Ascending aorta (tissue), 2 donors: ENCODE measurements around the gene CLDN6. TPM values are rescaled to one million over a fixed set of nuclear protein-coding genes. Genes with fewer than 3 reads are reported as not detected.

Experiments used
- DNase-seq, 2 donors: peaks; one replicate each; pipeline ENCODE4 v3.0.0-alpha.2; 2019; ENCODE audit warnings: low spot score in 2 of 2
- H3K27ac ChIP-seq, 2 donors: fragments of 200-600 bp; sonication (generic); one replicate each; pipeline ENCODE4 v1.5.1; 2016 to 2017; ENCODE audit warnings: mild to moderate bottlenecking in 1 of 2
- H3K27me3 ChIP-seq: fragments of 200-600 bp; sonication (generic); one replicate; pipeline ENCODE4 v1.5.1; 2017
- H3K36me3 ChIP-seq, 2 donors: fragments of 200-600 bp; sonication (generic); one replicate each; pipeline ENCODE4 v1.5.1; 2016
- H3K4me1 ChIP-seq, 2 donors: fragments of 200-600 bp; sonication (generic); one replicate each; pipeline ENCODE4 v1.5.1; 2016 to 2017; ENCODE audit warnings: mild to moderate bottlenecking in 1 of 2
- H3K4me3 ChIP-seq, 2 donors: fragments of 200-600 bp; sonication (generic); one replicate each; pipeline ENCODE4 v1.5.1; 2016 to 2017; ENCODE audit warnings: mild to moderate bottlenecking in 1 of 2
- H3K9me3 ChIP-seq, 2 donors: fragments of 200-600 bp; sonication (generic); one replicate each; pipeline ENCODE4 v1.5.1; 2016
- intact Hi-C: fragments of 100-400 bp; cut with DNase I; formaldehyde crosslinking; loops from one replicate; pipeline ENCODE4 v1.15.1; 2023
- total RNA-seq: library from RNA; depleted of rRNA; stranded (reverse); fragments of >200 nt; gene quantifications from one replicate; pipeline ENCODE4 v1.1.0, GENCODE V29; 2016
- TF ChIP-seq, protein P1 (sequence below), 3 experiments: fragments of 200-600 bp in 2 of 3; fragments of 450-650 bp in 1 of 3; sonication (generic) in 2 of 3; IDR thresholded peaks; one replicate each; pipeline ENCODE4 v1.5.1; 2016 to 2019; ENCODE audit warnings: antibody characterized with exemption in 3 of 3, mild to moderate bottlenecking in 1 of 3, moderate library complexity in 1 of 3

Gene CLDN6
- total RNA-seq, 1 donor from 2014 or later, result not detected

DNA sequence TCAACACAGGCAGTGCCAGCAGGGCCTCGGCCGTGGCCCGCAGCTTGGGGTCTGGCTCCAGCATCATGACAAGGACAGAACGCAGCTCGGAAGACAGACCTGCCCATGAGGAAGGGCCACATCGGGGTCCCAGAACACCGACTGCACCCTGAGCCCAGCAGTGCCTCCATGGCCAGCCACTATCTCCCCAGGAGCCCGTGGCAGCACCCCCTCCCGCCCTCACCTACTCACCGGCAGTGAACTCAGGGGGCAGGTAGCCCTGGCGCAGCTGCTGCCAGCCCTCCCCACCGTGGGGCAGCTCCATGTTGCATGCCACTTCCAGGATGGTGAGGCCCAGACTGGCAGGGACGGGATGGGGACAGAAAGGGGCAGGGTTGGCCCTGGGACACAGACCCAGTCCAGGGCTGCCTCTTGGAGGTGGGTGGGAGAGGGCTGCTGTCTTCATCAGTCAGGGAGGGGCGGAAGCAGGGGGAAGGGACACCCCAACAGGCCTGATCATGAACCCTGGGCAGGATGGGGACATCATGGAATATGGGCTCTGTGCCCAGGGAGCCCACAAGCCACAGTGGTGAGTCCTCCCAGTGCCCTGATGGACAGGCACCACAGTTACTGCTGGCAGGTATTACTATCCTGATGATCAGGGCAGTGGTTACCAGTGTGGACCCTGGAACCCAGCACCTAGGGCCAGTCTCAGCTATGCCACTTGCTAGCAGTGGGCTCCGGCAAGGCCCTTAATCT, 43.5 kb downstream of the CLDN6 start:
- TF ChIP-seq, protein P1, sequence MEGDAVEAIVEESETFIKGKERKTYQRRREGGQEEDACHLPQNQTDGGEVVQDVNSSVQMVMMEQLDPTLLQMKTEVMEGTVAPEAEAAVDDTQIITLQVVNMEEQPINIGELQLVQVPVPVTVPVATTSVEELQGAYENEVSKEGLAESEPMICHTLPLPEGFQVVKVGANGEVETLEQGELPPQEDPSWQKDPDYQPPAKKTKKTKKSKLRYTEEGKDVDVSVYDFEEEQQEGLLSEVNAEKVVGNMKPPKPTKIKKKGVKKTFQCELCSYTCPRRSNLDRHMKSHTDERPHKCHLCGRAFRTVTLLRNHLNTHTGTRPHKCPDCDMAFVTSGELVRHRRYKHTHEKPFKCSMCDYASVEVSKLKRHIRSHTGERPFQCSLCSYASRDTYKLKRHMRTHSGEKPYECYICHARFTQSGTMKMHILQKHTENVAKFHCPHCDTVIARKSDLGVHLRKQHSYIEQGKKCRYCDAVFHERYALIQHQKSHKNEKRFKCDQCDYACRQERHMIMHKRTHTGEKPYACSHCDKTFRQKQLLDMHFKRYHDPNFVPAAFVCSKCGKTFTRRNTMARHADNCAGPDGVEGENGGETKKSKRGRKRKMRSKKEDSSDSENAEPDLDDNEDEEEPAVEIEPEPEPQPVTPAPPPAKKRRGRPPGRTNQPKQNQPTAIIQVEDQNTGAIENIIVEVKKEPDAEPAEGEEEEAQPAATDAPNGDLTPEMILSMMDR (IDR thresholded peaks at IDR 0.05), result no peak
- Histone ChIP-seq H3K27me3 (no peaks in the 10 kb centered on the region), H3K4me3 (no peak overlapping the region), H3K9me3 (no peaks in the 10 kb centered on the region), H3K27ac (no peak overlapping the region), H3K4me1 (peaks cover 2 to 9% of the 10 kb centered on the region in 2 donors), H3K36me3 (no peaks in the 10 kb centered on the region)
- no peak for DNase-seq
- intact Hi-C loops, result no loop called here

DNA sequence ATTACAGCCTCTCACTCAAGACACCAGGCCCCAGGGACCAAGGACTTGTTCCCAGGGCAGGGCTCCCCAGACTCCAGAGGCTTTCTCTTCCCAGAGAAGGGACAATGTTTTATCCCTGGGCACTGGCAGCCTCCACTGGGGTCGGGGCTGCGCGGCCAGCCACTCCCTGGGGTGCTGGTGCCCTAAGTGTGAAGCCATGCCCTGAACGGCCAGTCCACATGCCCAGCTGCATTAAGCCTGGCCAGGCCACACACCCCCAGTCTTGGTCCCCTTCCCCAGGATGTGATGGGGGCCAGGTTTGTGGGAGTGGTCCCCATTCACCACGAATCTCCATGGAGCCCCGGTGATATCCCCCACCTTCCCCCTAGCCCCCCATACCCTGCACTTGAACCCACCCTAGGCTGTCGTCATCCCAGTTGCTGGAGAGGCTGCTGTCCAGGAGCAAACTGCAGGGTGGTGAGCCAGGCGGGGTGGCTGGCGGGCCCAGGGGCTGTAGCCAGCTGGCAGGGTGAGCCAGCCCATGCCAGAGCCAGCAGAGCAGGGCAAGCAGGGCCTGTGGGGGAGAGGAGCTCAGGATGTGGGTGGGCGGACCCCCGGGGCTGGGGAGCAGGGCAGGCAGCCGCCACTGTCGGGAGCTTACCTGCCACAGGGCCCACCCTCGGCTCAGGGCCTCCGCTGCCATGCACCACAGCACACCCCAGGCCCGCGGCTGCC, 44.2 kb downstream of the CLDN6 start:
- TF ChIP-seq, protein P1 (IDR thresholded peaks at IDR 0.05), result no peak
- H3K4me1 ChIP-seq, result peaks cover 3 to 12% of the 10 kb centered on the region in 2 donors
- DNase-seq, result no peak
- H3K27ac ChIP-seq, result no peak overlapping the region
- intact Hi-C loops, result no loop called here
- no peaks in the 10 kb centered on the region for H3K27me3 ChIP-seq
- H3K36me3 ChIP-seq, result no peaks in the 10 kb centered on the region
- no peaks in the 10 kb centered on the region for H3K9me3 ChIP-seq
- no peak overlapping the region for H3K4me3 ChIP-seq

DNA sequence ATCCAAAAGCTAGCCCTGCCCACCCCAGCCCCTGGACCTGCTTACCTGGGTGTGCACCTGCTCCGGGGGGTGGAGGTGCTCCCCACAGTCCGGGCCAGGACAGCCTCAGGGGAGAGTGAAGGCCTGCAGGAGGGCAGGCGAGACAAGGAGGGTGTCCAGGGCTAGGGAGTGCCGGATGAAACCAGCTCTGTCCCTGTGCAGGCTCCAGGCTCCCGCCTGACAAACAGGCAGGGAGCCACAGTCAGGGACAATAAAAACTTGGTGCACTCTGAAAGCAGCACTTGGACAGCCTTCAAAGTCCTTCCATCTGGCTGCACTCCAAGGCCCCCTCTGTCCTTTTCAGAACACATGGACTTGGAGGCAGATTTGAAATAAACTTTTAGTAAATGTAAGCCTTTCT, 44.9 kb downstream of the CLDN6 start:
- Histone ChIP-seq H3K27me3 (peaks cover under 1% of the 10 kb centered on the region), H3K9me3 (no peaks in the 10 kb centered on the region), H3K27ac (no peak overlapping the region), H3K4me3 (no peak overlapping the region), H3K4me1 (peaks cover 5 to 17% of the 10 kb centered on the region in 2 donors), H3K36me3 (no peaks in the 10 kb centered on the region)
- TF ChIP-seq, protein P1 (IDR thresholded peaks at IDR 0.05), result no peak
- intact Hi-C loops, result no loop called here
- no peak for DNase-seq

DNA sequence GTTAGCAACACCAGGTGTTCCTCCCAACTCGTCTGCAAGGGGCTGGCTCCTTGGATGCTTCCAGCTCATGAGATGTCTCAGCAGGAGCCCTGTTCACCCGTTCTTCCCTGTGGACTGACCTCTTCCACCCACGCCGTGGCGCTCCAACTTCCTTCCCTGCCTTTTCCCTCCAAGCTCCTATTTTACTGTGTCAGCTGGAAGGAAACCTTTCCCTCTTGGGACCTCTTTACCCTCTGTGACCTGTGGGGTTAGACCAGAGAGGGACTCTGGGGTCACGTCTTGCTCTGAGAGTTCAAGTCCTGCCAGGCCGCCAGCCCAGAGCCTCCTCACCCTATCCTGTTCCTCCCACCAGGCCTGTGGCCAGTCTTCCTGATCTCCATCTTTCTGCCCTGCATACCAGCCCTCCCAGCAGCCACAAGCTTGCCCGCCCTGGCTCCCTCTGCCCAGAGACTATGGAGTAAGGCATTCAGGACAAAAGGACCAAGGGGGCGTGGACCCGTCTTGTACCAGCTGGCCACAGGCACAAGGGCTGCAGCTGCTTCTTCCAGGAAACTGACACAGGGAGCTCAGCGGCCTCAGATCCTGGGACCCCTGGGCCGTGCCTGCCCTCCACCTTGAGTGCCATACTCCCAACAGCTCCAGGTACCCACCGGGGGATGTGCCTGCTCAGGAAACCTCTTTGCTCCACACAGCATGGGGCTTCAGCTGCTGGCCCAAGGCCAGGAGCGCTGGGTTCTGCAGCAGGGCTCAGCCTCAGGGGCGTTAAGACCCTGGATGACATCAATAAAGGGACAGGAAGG, 45.8 kb downstream of the CLDN6 start:
- peaks cover 6 to 17% of the 10 kb centered on the region in 2 donors for H3K4me1 ChIP-seq
- H3K27ac ChIP-seq, result no peak overlapping the region
- TF ChIP-seq, protein P1 (IDR thresholded peaks at IDR 0.05), result no peak
- H3K36me3 ChIP-seq, result no peaks in the 10 kb centered on the region
- no peaks in the 10 kb centered on the region for H3K9me3 ChIP-seq
- no peak for DNase-seq
- intact Hi-C loops, result no loop called here
- H3K27me3 ChIP-seq, result peaks cover 10% of the 10 kb centered on the region
- no peak overlapping the region for H3K4me3 ChIP-seq

DNA sequence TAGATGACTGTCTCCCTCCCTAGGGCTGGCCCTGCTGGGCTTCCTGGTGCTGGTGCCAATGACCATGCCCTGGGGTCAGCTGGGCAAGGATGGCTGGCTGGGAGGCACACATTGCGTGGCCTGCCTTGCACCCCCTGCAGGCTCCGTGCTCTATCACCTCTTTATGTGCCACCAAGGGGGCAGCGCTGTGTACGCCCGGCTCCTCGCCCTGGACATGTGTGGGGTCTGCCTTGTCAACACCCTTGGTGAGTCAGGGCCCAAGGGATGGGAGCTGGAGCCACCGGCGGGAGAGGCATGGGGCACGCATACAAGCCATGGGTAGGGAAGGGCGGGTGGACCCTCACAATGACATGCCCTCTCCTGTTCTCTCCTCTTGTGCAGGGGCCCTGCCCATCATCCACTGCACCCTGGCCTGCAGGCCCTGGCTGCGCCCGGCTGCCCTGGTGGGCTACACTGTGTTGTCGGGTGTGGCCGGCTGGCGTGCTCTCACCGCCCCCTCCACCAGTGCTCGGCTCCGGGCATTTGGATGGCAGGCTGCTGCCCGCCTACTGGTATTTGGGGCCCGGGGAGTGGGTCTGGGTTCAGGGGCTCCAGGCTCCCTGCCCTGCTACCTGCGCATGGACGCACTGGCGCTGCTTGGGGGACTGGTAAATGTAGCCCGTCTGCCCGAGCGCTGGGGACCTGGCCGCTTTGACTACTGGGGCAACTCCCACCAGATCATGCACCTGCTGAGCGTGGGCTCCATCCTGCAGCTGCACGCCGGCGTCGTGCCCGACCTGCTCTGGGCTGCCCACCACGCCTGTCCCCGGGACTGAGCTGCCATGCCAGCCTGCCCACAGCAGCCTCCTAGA, 46.6 kb downstream of the CLDN6 start:
- Histone ChIP-seq H3K27ac (no peak overlapping the region), H3K27me3 (peaks cover 18% of the 10 kb centered on the region), H3K9me3 (no peaks in the 10 kb centered on the region), H3K36me3 (no peaks in the 10 kb centered on the region), H3K4me3 (no peak overlapping the region), H3K4me1 (peaks cover 13 to 22% of the 10 kb centered on the region in 2 donors)
- no peak for DNase-seq
- TF ChIP-seq, protein P1 (IDR thresholded peaks at IDR 0.05), result no peak
- intact Hi-C loops, result no loop called here
